ENCODE results near the gene UNC5B.

The UNC5B gene

GRCh38 chr10:71212318-71213126, at the start of gene UNC5B:
UNC5B (plus strand) TSS chr10:71212570; CDS start chr10:71212986, 416 bp downstream.
- Histone ChIP-seq H3K4me3 (peak within 1 kb of the TSS; percentile 75), H3K9me3 (ENCODE audit: low read depth, low read length) (no peaks in the 10 kb centered on the region), H3K27ac (no peak within 1 kb of the TSS), H3K9ac (ENCODE audit: insufficient read length) (peak within 1 kb of the TSS; percentile 60), H3K36me3 (ENCODE audit: insufficient read depth, low read length) (no peaks in the 10 kb centered on the region)
- TF ChIP-seq POLR2AphosphoS5 (IDR thresholded peaks at IDR 0.05; ENCODE audit: borderline replicate concordance, low read depth, low read length) (no peak), EZH2 (IDR thresholded peaks at IDR 0.05) (no peak), FOXP2 (optimal IDR thresholded peaks at IDR 0.05; ENCODE audit: control extremely low read depth, extremely low read length, insufficient read depth) (no peak)
- DNase-seq (ENCODE audit: low read depth, low spot score) = no peak

- Histone ChIP-seq H3K9me3 (ENCODE audit: low read depth, low read length) (no peaks in the 10 kb centered on the region), H3K36me3 (ENCODE audit: insufficient read depth, low read length) (no peaks in the 10 kb centered on the region), H3K4me3 (no peak overlapping the region), H3K9ac (ENCODE audit: insufficient read length) (no peak overlapping the region), H3K27ac (no peak overlapping the region)
- DNase-seq (ENCODE audit: low read depth, low spot score) = no peak
- TF ChIP-seq EZH2 (IDR thresholded peaks at IDR 0.05) (no peak), POLR2AphosphoS5 (IDR thresholded peaks at IDR 0.05; ENCODE audit: borderline replicate concordance, low read depth, low read length) (no peak), FOXP2 (optimal IDR thresholded peaks at IDR 0.05; ENCODE audit: control extremely low read depth, extremely low read length, insufficient read depth) (no peak)
Observed at GRCh38 chr10:71173466-71173865, 38.9 kb upstream of the UNC5B start.

GRCh38 chr10:71176661-71177060, 35.7 kb upstream of the UNC5B start:
- H3K27ac ChIP-seq = no peak overlapping the region
- no peak for DNase-seq (ENCODE audit: low read depth, low spot score)
- no peak for TF ChIP-seq POLR2AphosphoS5 (IDR thresholded peaks at IDR 0.05; ENCODE audit: borderline replicate concordance, low read depth, low read length)
- no peak for TF ChIP-seq FOXP2 (optimal IDR thresholded peaks at IDR 0.05; ENCODE audit: control extremely low read depth, extremely low read length, insufficient read depth)
- TF ChIP-seq EZH2 (IDR thresholded peaks at IDR 0.05) = no peak
- no peaks in the 10 kb centered on the region for H3K9me3 ChIP-seq (ENCODE audit: low read depth, low read length)
- no peak overlapping the region for H3K4me3 ChIP-seq
- H3K36me3 ChIP-seq (ENCODE audit: insufficient read depth, low read length) = no peaks in the 10 kb centered on the region
- no peak overlapping the region for H3K9ac ChIP-seq (ENCODE audit: insufficient read length)

GRCh38 chr10:71177651-71178199, 34.6 kb upstream of the UNC5B start:
- no peaks in the 10 kb centered on the region for H3K9me3 ChIP-seq (ENCODE audit: low read depth, low read length)
- H3K4me3 ChIP-seq = no peak overlapping the region
- no peak for DNase-seq (ENCODE audit: low read depth, low spot score)
- no peaks in the 10 kb centered on the region for H3K36me3 ChIP-seq (ENCODE audit: insufficient read depth, low read length)
- H3K9ac ChIP-seq (ENCODE audit: insufficient read length) = no peak overlapping the region
- H3K27ac ChIP-seq = no peak overlapping the region
- no peak for TF ChIP-seq FOXP2 (optimal IDR thresholded peaks at IDR 0.05; ENCODE audit: control extremely low read depth, extremely low read length, insufficient read depth)
- TF ChIP-seq EZH2 (IDR thresholded peaks at IDR 0.05) = no peak
- TF ChIP-seq POLR2AphosphoS5 (IDR thresholded peaks at IDR 0.05; ENCODE audit: borderline replicate concordance, low read depth, low read length) = no peak

GRCh38 chr10:71178880-71179279, 33.5 kb upstream of the UNC5B start:
- TF ChIP-seq FOXP2 (optimal IDR thresholded peaks at IDR 0.05; ENCODE audit: control extremely low read depth, extremely low read length, insufficient read depth) (no peak), EZH2 (IDR thresholded peaks at IDR 0.05) (no peak), POLR2AphosphoS5 (IDR thresholded peaks at IDR 0.05; ENCODE audit: borderline replicate concordance, low read depth, low read length) (no peak)
- H3K4me3 ChIP-seq = no peak overlapping the region
- H3K27ac ChIP-seq = no peak overlapping the region
- H3K36me3 ChIP-seq (ENCODE audit: insufficient read depth, low read length) = no peaks in the 10 kb centered on the region
- DNase-seq (ENCODE audit: low read depth, low spot score) = no peak
- H3K9ac ChIP-seq (ENCODE audit: insufficient read length) = no peak overlapping the region
- H3K9me3 ChIP-seq (ENCODE audit: low read depth, low read length) = no peaks in the 10 kb centered on the region

GRCh38 chr10:71179382-71179781, 33.0 kb upstream of the UNC5B start:
- no peak overlapping the region for H3K4me3 ChIP-seq
- no peak overlapping the region for H3K9ac ChIP-seq (ENCODE audit: insufficient read length)
- DNase-seq (ENCODE audit: low read depth, low spot score) = no peak
- H3K9me3 ChIP-seq (ENCODE audit: low read depth, low read length) = no peaks in the 10 kb centered on the region
- H3K27ac ChIP-seq = no peak overlapping the region
- H3K36me3 ChIP-seq (ENCODE audit: insufficient read depth, low read length) = no peaks in the 10 kb centered on the region
- no peak for TF ChIP-seq POLR2AphosphoS5 (IDR thresholded peaks at IDR 0.05; ENCODE audit: borderline replicate concordance, low read depth, low read length)
- no peak for TF ChIP-seq EZH2 (IDR thresholded peaks at IDR 0.05)
- TF ChIP-seq FOXP2 (optimal IDR thresholded peaks at IDR 0.05; ENCODE audit: control extremely low read depth, extremely low read length, insufficient read depth) = no peak

- TF ChIP-seq FOXP2 (optimal IDR thresholded peaks at IDR 0.05; ENCODE audit: control extremely low read depth, extremely low read length, insufficient read depth) (no peak), EZH2 (IDR thresholded peaks at IDR 0.05) (no peak), POLR2AphosphoS5 (IDR thresholded peaks at IDR 0.05; ENCODE audit: borderline replicate concordance, low read depth, low read length) (no peak)
- Histone ChIP-seq H3K9ac (ENCODE audit: insufficient read length) (no peak overlapping the region), H3K27ac (no peak overlapping the region), H3K9me3 (ENCODE audit: low read depth, low read length) (no peaks in the 10 kb centered on the region), H3K4me3 (no peak overlapping the region), H3K36me3 (ENCODE audit: insufficient read depth, low read length) (no peaks in the 10 kb centered on the region)
- no peak for DNase-seq (ENCODE audit: low read depth, low spot score)
Observed at GRCh38 chr10:71184421-71184820, 27.9 kb upstream of the UNC5B start.

GRCh38 chr10:71185209-71185608, 27.2 kb upstream of the UNC5B start:
- Histone ChIP-seq H3K9ac (ENCODE audit: insufficient read length) (no peak overlapping the region), H3K4me3 (no peak overlapping the region), H3K27ac (no peak overlapping the region), H3K9me3 (ENCODE audit: low read depth, low read length) (no peaks in the 10 kb centered on the region), H3K36me3 (ENCODE audit: insufficient read depth, low read length) (no peaks in the 10 kb centered on the region)
- DNase-seq (ENCODE audit: low read depth, low spot score) = no peak
- TF ChIP-seq FOXP2 (optimal IDR thresholded peaks at IDR 0.05; ENCODE audit: control extremely low read depth, extremely low read length, insufficient read depth) (no peak), EZH2 (IDR thresholded peaks at IDR 0.05) (no peak), POLR2AphosphoS5 (IDR thresholded peaks at IDR 0.05; ENCODE audit: borderline replicate concordance, low read depth, low read length) (no peak)
